GM19023 (cell line): ENCODE data around the gene SSX2IP.
"Not testable (repeated sequence)": the region's sequence is repeated elsewhere in the genome, so short reads cannot be mapped to it uniquely, and the experiment has no call there.

ENCODE experiments used
- ATAC-seq: cut with Tn5 transposase; IDR thresholded peaks from one replicate; pipeline ENCODE4 v1.9.1; 2021; ENCODE audit warnings: mild to moderate bottlenecking, moderate library complexity; ENCODE audit not compliant: unreplicated experiment

SSX2IP gene

DNA sequence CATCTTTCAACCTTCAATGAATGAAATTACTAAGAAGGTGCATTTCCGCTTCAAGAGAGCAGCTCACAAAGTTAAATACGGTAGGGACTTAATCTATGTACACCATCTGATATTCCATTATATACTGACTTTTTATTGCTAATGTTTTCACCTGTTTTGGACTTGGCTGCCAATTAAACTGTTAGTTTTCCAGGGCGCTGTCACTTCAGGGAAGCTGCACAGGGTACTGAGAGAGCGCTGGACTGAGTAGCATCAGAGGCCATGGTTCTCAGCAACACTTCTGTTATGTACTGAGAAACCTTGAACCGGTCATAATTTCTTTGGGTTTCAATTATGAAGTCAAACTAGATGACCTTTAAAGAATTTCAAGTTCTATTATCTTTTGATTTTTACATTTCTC is 8.2 kb downstream of the SSX2IP start:
- no peak for ATAC-seq

DNA sequence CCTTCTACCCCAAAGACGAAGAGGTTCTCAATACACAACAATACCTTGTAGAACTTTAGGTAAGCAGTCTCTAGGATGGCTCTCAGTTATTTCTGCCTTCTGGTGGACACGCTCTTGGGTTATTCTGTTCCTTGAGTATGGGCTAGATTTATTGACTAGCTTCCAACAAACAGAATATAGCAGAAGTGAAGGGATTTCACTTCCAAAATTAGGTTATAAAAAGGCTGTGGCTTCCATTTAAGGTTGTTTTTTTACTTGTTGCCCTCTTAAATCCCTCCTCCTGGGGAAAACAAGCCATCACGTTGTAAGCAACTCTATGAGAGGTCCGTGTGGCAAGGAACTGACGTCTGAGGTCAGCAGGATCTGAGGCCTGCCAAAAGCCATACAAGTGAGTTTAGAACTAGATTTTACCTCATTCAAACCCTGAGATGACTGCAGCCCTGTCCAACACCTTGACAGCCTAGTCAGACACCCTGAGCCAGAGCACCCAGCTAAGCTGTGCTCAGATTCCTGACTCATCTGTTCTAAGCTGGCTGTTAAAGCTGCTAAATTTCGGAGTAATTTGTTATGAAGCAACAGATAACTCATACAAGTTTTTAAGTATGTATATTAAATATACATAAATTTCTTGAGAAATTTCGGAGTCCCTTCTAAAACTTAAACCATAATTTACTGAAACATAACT is 12.7 kb downstream of the SSX2IP start:
- ATAC-seq: no peak

DNA sequence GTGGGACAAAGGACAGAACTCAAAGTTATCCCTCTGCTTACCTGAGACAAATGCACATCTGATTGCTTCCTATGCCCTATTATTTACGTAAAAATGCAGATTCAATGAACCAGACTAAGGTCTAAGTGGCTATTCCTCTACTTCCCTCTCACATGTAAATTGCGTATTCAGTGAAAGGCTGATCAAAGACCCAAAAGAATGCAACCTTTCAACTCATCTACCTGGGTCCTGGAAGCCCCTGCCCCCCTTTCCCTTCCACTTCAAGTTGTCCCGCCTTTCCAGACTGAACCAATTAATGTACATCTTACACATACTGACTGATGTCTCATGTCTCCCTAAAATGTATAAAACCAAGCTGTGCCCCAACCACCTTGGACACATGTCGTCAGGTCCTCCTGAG is 14.6 kb downstream of the SSX2IP start:
- ATAC-seq: no peak

DNA sequence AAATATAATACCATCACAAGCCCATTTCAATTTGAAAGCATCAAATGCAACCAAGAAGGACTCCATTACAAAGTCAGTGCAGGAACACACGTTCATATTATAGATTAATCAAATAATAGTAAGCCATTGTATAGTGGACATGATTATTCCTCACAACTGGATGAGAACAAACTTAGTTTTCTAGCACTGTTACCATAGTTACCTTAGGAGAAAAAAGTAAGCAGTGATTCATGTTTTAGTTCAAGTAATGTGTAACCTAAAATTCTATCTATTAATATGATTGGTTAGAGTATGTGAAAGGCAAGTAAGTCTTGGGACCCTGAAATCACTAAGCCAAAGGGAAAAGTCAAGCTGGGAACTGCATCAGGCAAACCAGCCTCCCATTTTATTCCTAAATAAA is 15.2 kb downstream of the SSX2IP start:
- no peak for ATAC-seq

DNA sequence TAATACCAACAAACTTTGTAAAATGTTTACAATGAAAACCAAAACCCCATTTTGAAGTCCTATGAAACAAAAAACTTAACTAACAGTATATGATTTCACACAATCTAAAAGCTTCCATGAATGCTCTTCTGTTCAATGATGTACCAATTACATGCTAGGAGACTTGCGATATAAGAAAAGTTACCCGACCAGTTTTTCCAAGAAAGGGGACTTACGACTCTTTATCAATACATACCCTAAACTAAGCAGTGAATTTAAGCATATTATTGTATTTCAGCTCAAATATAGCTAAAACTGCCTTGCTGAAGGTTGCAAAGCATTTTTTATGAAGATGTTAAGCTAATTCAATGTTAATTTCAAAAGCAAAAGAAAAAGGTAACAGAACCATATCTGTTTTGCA is 15.6 kb downstream of the SSX2IP start:
- ATAC-seq: no peak

DNA sequence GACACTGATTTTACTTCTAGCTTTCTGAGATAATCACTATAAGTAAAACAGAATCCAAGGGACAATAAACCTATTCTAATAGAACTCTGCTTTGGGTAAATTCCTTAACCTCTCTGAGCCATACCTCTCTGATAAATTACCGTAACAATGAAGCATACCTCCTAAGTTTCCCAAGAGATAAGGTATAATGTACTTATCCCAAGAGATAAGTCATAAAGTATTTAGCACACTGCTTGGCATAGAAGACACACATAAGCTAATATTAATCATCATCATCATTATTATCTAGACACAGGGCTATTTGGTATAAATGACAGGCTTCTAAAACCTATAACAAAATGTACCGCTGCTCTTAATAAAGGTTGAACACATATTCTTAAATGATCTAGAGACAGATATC is 16.2 kb downstream of the SSX2IP start:
- ATAC-seq: no peak

DNA sequence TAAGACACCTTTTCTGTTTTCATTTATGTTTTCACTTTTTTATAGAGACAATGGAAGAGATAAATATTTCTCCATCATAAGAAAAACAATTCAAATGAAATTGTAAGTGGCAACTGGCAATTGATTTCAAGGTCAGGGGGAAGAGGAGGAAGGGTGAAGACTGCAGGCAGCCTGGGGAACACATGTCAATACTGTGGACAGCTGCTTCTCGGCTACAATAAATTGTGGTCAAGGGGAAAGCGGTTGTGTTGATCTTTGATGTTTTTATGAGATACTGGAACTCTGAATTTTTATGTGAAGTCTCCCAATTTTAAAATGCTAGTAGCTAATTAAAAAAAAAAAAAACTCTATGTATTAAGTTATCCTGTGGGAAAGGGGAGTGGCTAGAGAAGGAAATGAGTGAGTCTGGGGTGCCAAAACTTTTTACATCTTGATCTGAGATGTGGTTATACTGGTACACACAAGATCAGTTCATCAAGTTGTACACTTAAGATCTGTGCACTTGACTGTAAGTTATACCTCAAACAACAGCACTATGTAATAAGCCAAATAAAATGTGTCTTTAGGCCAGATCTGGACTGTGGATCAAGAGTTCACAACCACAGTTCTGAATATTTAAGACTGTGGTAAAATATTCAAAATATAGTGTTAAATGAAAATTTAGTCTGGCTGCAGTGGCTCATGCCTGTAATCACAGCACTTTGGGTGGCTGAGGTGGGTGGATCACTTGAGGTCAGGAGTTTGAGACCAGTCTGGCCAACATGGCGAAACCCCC is 18.0 kb downstream of the SSX2IP start:
- ATAC-seq: no peak

DNA sequence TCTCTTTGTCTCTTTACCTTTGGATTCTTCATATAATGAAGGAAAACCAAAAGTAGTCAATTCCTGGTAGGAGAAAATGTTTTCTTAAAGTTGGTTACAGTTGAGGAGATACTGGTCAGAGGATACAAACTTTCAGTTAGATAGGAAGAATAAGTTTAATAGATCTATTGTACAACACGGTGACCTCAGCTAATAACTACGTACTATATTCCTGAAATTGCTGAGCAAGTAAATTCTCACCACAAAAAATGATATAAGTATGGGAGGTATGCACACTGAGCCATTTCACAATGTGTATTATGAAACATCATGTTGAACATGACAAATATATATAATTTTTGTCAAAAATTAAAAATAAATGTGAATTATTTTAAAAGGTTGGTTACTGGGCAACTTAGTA is 20.4 kb downstream of the SSX2IP start:
- no peak for ATAC-seq

DNA sequence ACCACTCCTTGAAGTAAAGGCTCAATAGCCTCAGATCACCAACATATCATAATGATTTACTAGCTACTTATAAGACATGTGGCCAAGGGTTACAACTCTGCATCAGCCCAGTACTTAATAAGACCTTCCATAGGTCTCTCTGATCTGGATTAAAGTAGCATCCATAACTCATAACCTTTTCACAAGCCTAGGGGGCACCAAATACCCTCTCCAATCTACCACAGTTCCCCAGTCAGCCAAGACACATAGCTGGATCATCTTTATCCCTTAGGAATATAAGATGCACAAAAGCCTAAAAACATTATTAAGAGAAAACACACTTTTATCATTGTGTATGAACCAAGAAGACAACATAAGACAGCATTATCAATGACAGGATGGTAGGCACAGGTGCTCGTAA is 22.1 kb downstream of the SSX2IP start:
- no peak for ATAC-seq

DNA sequence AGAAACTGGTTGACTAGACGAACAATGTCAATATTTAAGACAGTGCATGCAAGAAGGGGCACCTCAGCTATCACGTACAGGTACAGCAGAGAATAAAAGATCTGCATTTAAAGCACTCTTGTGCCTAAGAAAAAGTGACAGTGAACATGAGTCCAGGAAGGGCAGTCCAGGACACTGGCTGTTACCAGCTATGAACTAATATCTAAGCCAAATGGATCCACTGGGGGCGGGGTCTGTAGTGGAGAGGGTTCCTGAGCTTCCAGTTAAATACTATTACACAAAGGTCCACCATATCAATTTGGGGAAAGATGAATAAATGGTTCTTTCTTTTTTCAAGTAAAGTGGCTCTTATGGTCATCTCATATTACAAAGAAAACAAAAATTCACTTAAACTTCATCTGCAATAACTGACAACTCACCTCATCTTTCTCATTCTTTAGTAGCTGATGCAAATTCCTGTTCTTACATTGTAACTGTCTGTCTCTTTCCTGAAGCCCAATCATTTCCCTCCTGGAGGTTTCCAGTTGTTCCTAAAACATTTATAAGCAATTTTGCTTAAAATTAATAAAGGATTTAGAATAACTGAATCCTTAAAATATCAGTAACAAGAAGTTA is 24.5 kb downstream of the SSX2IP start:
- no peak for ATAC-seq

DNA sequence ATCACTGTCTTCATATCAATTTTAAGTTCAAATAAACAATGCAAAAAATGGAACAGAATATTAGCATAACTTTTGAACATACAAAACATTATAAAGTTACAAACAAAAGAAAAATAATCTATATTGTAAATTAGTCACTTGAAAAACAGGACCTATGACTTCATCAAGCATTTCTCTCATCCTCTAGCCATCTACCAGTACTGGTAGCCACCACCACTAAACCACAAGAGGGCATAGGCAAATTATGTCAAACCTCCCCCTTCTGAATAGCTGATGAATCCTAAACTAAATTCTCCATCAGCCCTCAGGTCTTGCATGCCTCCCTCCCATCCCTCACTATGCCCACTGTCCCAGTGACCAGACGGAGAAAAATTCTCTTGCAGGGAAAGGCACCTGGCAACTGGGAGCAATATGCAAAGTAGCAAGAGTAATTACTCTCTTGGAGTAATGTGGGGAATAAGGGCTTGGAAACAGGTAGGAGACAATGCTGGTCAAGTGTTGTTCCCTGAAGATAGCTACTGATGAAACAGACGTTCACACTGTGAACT is 37.1 kb downstream of the SSX2IP start:
- no peak for ATAC-seq

DNA sequence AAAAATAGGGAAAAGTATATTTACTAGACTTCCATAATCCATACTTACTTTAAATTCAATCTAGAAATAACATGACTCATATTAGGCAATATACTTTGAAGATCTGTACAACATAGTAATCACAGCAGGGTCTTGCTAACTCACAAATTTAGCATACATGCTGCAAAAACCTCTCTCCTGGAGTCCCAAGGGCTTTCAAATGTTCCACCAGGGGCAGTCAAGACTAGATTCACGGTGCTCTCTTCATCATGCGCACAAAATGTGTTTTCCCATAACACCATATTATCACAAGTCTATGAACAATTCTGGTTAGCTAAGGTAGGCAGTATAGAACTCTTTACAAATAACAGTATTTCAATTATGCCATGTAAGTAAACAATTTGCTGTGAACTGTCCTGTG is 45.8 kb downstream of the SSX2IP start:
- ATAC-seq: no peak

DNA sequence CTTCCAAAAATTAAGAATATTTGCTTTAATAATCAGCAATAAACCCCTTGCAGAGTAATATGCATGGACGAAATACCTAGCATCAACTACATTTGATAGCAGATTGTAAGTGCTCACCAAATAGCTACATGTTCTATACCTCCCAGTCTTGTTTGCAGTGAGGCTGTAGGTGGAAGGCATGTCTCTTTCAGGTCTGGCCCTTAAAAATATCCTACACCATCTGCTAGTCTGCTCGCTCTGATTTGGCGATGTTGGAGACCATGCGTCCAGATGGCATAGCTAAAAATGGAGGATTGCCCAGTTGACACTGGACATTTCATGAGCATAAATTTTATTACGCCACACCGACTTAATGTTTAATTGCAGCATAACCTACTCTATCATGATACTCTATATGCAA is 47.1 kb downstream of the SSX2IP start:
- ATAC-seq: no peak

DNA sequence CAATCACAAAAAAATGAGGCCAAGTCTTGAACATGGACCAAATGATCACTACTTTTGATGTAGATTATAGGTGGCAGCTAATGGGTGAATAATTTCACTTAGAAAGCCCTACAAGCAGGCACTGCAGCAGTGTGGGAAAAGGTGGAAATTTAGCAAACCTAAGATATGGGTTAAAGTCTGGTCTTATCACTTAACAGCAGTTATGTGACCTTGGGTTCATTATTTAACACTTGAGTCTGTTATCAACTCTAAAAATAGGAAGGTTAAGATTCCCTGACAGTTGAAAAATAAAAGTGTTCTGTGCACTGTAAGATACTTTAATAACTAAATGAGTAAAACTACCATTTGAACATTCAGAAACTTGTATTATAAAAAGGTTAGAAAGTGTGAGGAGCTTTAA is 47.5 kb downstream of the SSX2IP start:
- ATAC-seq: no peak

DNA sequence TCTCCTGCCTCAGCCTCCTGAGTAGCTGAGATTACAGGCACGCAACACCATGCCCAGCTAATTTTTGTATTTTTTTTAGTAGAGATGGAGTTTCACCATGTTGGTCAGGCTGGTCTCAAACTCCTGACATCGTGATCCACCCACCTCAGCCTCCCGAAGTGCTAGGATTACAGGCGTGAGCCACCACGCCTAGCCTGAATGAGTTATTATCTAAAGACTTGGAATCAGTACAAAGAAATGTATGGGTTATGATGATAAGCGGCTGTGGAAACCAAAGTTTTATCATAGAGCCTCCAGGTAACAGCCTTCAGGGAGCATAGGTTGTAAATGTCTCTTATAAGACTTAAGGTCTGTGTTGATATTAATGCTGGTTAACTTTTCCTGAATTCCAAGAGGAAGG is 50.5 kb downstream of the SSX2IP start:
- not testable (repeated sequence) for ATAC-seq

DNA sequence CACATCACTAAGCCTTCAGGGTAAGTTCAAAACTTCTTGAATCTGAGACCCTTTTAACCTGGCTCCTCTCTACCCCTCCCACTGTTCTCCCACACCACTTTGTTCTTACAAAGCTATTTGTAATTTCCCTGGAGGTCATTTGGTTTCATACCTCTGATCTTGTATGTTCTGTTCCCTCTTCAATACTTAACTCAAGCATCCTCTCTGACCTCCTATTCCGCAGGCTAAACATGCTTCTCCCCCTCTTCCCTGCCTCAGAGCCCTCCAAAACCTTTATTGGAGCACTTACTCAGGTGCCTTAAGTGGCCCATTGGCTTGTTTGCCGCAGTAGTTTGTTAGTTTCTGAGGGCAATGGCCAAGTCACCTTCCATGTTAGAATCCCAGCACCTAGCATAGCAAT is 54.8 kb downstream of the SSX2IP start:
- ATAC-seq: no peak

DNA sequence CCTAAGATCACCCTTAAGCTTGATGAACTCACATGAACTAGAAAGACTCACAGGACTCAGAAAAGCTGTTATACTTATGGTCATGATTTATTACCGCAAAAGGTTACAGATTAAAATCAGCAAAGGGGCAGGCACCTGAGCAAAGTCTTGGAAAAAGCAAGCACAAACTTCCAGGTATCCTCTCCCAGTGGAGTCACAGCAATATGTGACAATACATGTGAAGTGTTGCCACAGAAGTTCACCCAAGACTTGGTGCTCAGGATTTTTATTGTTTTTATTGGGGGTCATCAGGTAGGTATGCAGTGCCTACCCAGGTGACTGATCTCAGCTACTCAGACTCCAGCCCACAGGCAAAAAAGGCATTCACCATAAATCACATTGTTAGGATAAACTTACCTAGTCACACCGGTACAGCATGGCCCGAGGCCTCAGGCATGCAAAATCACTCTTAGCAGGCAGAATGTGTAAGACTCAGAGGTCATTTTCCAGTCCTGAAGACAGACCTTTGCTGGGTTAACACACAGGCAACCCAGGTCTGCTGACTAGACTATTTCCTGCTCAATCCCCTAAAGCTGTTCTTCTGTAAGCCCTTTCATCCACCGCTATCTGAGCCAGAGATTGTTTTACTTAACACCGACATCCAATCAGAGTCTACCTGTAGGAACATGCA is 55.6 kb downstream of the SSX2IP start:
- ATAC-seq: no peak

DNA sequence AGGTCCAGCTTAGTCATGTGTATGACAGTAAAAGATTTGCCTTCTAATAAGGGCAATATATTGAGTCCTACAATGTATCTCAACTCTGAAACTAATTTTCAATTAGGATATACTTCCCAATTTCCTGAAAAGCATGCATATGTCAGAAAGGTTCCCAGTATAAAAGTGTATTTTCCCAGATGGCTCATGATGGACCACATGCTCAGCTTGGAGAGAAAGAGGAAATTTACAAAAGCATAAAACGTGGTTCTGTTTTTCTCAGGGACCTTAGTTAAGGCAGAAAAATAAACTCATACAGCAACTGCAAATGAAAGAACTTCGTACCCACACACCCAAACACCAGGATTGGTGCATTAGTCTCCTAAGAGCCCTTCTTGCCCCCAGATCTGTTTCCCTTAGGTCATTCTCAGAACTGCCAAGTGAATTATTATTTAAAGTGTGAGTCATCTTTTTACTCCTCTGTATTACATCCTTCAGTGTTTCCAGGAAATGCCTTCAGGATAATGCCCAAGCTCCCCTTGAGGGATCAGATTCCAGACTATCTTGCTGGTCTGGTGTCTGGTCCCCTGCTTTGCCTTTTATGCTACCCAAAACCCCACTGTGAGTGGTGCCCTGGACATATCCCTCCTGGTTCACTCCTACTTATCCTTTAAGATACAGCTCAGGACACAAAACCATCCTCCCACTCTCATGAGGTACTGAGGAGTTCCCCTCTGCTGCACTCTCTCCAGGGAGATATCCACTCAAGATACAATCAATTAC is 57.4 kb downstream of the SSX2IP start:
- no peak for ATAC-seq

DNA sequence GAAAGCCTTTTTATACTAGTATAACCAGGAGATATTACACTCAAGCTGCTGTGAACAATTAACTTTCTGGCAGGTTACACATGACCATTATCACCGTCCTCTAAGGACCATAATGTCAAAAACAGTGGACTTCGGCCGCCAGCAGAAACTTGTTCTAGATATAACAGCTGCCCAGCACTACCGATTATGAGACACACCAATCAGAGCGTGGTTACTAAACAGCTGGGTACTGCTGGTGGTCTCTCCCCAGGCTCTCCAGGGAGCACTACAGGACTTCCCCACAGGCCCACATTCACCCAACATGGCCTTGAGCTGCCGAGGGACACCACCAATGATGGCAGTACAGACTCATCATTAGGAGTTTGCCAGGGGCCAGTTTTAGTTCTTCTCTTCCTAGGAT is 58.1 kb downstream of the SSX2IP start:
- peak; percentile 46 for ATAC-seq

DNA sequence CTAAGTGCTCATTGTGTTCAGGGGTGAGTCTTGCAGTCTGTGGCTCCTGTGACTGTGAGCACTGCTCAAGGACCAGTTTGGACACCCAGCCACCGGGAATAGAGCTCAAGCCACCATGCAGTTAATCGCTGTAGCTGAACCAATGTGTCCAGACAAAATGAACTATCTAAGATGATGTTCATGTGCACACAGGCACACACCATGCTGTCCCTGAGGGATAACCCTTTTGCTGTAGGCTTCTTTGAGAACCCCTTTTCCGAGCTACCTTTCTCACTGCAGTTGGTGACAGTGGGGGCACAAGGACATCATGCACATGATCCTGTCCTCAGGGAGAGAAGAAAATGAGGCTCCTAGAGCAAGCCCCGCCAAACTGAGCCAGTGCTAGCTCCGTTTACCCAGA is 65.4 kb downstream of the SSX2IP start:
- ATAC-seq: no peak

DNA sequence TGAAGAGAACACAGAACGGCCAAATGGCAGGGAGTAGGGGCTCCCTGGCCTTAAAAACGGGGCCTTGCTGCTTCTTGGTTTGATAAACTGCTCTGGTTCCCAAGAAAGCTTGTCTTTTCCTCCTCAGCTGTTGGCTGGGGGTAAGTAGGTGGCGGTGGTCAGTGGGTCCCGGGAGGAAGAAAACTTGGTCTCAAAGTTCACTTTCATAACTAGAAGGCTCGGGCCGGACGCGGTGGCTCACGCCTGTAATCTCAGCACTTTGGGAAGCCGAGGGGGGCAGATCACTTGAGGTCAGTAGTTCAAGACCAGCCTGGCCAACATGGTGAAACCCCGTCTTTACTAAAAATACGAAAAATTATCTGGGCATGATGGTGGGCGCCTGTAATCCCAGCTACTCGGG is 68.7 kb downstream of the SSX2IP start:
- ATAC-seq: no peak
